HepG2 (cell line): ENCODE results near the gene MRPL3.

Experiments used
- ATF7 ChIP-seq, 2 experiments: fragments of 450-650 bp in 1 of 2; sonication (generic) in 1 of 2; formaldehyde crosslinking in 1 of 2; IDR thresholded peaks; 2 replicates each; pipeline versions ENCODE4 v1.4.0 to v1.6.1; 2016 to 2020; ENCODE audit warnings: antibody characterized with exemption in 1 of 2, mild to moderate bottlenecking in 1 of 2, missing genetic modification reagents in 1 of 2
- CREM ChIP-seq, 2 experiments: sonication (generic) in 1 of 2; formaldehyde crosslinking in 1 of 2; IDR thresholded peaks; 2 replicates each; pipeline versions ENCODE4 v1.4.0 to v1.6.1; 2016 to 2020; ENCODE audit warnings: antibody characterized with exemption in 1 of 2, mild to moderate bottlenecking in 1 of 2, missing genetic modification reagents in 1 of 2
- ELF4 ChIP-seq: sonication (generic); formaldehyde crosslinking; IDR thresholded peaks from 2 replicates; pipeline ENCODE4 v1.5.0; 2020; ENCODE audit warnings: missing genetic modification reagents, mild to moderate bottlenecking, moderate library complexity, borderline replicate concordance
- PAWR ChIP-seq: sonication (generic); formaldehyde crosslinking; IDR thresholded peaks from 2 replicates; pipeline ENCODE4 v1.4.0; 2020; ENCODE audit warnings: missing genetic modification reagents, mild to moderate bottlenecking, borderline replicate concordance
- SUZ12 ChIP-seq: fragments of 150-350 bp; IDR thresholded peaks from 2 replicates; pipeline ENCODE4 v1.6.1; 2014; ENCODE audit warnings: low read depth, low read length
- ZNF274 ChIP-seq: sonication (generic); formaldehyde crosslinking; IDR thresholded peaks from 2 replicates; pipeline ENCODE4 v1.5.1; 2020; ENCODE audit warnings: mild to moderate bottlenecking, missing genetic modification reagents
- TF ChIP-seq, protein P1 (sequence below): IDR thresholded peaks from 2 replicates; pipeline ENCODE4 v1.6.1; 2016; ENCODE audit warnings: mild to moderate bottlenecking
- TF ChIP-seq, protein P2 (sequence below): IDR thresholded peaks from 2 replicates; pipeline ENCODE4 v1.6.1; 2016; ENCODE audit warnings: control low read depth
- TF ChIP-seq, protein P3 (sequence below): sonication (generic); formaldehyde crosslinking; conservative IDR thresholded peaks from 2 replicates; pipeline ENCODE4 v1.4.0; 2020; ENCODE audit warnings: missing genetic modification reagents

DNA sequence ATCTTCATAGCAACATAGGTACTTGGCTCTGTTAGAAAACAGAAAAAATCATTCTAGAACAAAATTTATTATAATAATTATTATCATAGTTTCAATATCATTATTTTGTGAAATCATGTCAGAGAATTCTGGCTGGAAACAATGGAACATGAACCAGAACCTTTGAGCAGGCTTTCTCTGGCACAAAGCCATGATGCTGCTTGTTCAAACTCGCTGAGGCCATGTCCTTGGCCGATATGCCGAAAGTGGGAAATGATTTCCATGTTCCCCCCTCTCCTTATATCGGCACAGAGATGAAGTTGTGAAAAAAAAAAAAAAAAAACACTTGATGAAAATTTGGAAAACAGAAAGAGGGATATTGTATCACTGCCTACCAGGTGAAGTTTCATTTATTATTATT is 49.0 kb upstream of the MRPL3 start:
- no peak for TF ChIP-seq ATF7 (IDR thresholded peaks at IDR 0.05)
- no peak for TF ChIP-seq ATF7 (CRISPR knock-in tag; IDR thresholded peaks at IDR 0.05)
- TF ChIP-seq PAWR (CRISPR knock-in tag): no peak
- TF ChIP-seq, protein P1, sequence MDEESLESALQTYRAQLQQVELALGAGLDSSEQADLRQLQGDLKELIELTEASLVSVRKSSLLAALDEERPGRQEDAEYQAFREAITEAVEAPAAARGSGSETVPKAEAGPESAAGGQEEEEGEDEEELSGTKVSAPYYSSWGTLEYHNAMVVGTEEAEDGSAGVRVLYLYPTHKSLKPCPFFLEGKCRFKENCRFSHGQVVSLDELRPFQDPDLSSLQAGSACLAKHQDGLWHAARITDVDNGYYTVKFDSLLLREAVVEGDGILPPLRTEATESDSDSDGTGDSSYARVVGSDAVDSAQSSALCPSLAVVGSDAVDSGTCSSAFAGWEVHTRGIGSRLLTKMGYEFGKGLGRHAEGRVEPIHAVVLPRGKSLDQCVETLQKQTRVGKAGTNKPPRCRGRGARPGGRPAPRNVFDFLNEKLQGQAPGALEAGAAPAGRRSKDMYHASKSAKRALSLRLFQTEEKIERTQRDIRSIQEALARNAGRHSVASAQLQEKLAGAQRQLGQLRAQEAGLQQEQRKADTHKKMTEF (CRISPR knock-in tag): no peak
- no peak for TF ChIP-seq CREM (IDR thresholded peaks at IDR 0.05)
- TF ChIP-seq CREM (CRISPR knock-in tag; IDR thresholded peaks at IDR 0.05): no peak
- TF ChIP-seq, protein P2, sequence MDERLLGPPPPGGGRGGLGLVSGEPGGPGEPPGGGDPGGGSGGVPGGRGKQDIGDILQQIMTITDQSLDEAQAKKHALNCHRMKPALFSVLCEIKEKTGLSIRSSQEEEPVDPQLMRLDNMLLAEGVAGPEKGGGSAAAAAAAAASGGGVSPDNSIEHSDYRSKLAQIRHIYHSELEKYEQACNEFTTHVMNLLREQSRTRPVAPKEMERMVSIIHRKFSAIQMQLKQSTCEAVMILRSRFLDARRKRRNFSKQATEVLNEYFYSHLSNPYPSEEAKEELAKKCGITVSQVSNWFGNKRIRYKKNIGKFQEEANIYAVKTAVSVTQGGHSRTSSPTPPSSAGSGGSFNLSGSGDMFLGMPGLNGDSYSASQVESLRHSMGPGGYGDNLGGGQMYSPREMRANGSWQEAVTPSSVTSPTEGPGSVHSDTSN (CRISPR knock-in tag): no peak
- no peak for TF ChIP-seq ELF4
- TF ChIP-seq, protein P3, sequence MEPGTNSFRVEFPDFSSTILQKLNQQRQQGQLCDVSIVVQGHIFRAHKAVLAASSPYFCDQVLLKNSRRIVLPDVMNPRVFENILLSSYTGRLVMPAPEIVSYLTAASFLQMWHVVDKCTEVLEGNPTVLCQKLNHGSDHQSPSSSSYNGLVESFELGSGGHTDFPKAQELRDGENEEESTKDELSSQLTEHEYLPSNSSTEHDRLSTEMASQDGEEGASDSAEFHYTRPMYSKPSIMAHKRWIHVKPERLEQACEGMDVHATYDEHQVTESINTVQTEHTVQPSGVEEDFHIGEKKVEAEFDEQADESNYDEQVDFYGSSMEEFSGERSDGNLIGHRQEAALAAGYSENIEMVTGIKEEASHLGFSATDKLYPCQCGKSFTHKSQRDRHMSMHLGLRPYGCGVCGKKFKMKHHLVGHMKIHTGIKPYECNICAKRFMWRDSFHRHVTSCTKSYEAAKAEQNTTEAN (CRISPR knock-in tag): no peak
- TF ChIP-seq SUZ12: no peak
- TF ChIP-seq ZNF274 (CRISPR knock-in tag): no peak
